GM18519 (cell line): Measurements from ENCODE around the gene ASNSD1.

ENCODE experiments used
- ATAC-seq: cut with Tn5 transposase; IDR thresholded peaks from one replicate; pipeline ENCODE4 v1.9.1; 2021; ENCODE audit warnings: mild to moderate bottlenecking, moderate library complexity; ENCODE audit not compliant: unreplicated experiment, low FRiP score

The ASNSD1 gene

GRCh38 chr2:189661148-189661956 is at the start of gene ASNSD1:
Gene ASNSD1, plus strand, starts transcription at chr2:189661459. Its CDS starts 4,674 bp downstream, at chr2:189666133.
- ATAC-seq: peak; percentile 99

- no peak for ATAC-seq
Measured at GRCh38 chr2:189613077-189613636, 48.1 kb upstream of the ASNSD1 start.

GRCh38 chr2:189613650-189614420 is 47.4 kb upstream of the ASNSD1 start:
- ATAC-seq: no peak

- ATAC-seq: no peak
Measured at GRCh38 chr2:189614585-189614984, 46.7 kb upstream of the ASNSD1 start.

- ATAC-seq: no peak
Measured at GRCh38 chr2:189618197-189618596, 43.1 kb upstream of the ASNSD1 start.

GRCh38 chr2:189621781-189622180 is 39.5 kb upstream of the ASNSD1 start:
- ATAC-seq: no peak

GRCh38 chr2:189623049-189623448 is 38.2 kb upstream of the ASNSD1 start:
- ATAC-seq: no peak

GRCh38 chr2:189624648-189625355 is 36.5 kb upstream of the ASNSD1 start:
- no peak for ATAC-seq

- no peak for ATAC-seq
Measured at GRCh38 chr2:189625636-189626035, 35.6 kb upstream of the ASNSD1 start.

GRCh38 chr2:189627789-189628188 is 33.5 kb upstream of the ASNSD1 start:
- ATAC-seq: no peak

- no peak for ATAC-seq
Measured at GRCh38 chr2:189628817-189629530, 32.3 kb upstream of the ASNSD1 start.

GRCh38 chr2:189629531-189630453 is 31.5 kb upstream of the ASNSD1 start:
- ATAC-seq: no peak

- ATAC-seq: no peak
Measured at GRCh38 chr2:189631849-189632248, 29.4 kb upstream of the ASNSD1 start.

- ATAC-seq: no peak
Measured at GRCh38 chr2:189633392-189633811, 27.9 kb upstream of the ASNSD1 start.

- no peak for ATAC-seq
Measured at GRCh38 chr2:189635353-189635752, 25.9 kb upstream of the ASNSD1 start.

GRCh38 chr2:189638301-189639006 is 22.8 kb upstream of the ASNSD1 start:
- no peak for ATAC-seq

GRCh38 chr2:189639007-189639609 is 22.2 kb upstream of the ASNSD1 start:
- no peak for ATAC-seq

- no peak for ATAC-seq
Measured at GRCh38 chr2:189641002-189641401, 20.3 kb upstream of the ASNSD1 start.
